ENCODE results near the gene MEPE. TPM values are rescaled to one million over a fixed set of nuclear protein-coding genes. Genes with fewer than 3 reads are reported as not detected.
A peak's percentile ranks its signal among the peaks of the same experiment; 100 is the strongest.

MEPE gene
- total and polyA plus RNA-seq, 10 donors: not detected

DNA sequence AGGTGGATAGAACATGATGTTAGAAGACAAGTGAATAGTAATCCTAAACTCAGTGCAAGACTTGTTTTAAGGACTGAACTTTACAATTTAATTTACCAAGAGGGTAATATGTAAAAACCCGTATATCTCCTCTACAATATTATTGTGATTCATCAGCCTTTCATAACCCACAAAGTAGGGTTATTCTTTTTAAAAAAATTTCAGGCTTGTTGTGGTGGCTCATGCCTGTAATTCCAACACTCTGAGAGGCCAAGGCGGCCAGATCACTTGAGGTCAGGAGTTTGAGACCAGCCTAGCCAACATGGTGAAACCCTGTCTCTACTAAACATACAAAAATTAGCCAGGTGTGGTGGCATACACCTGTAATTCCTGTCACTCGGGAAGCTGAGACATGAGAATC, 26.2 kb upstream of the MEPE start:
- intact Hi-C loops (cut with DNase I; ENCODE audit: low total_unique reads): no loop called here
- 90 to 95% (median 93%) methylated on average over 3 of the region's 3 CpGs for WGBS, 5 donors
- no peaks in the 10 kb centered on the region for H3K27me3 ChIP-seq (replicated peaks in 1 of 7)

GRCh38 chr4:87807402-87807801, 25.4 kb upstream of the MEPE start:
- intact Hi-C loops (cut with DNase I; ENCODE audit: low total_unique reads): no loop called here
- 50 to 81% (median 56%) methylated on average over 3 of the region's 3 CpGs for WGBS, 5 donors
- DNase-seq: no peak
- no peak overlapping the region for H3K4me3 ChIP-seq
- H3K27me3 ChIP-seq (replicated peaks in 1 of 7): no peaks in the 10 kb centered on the region
- H3K36me3 ChIP-seq: no peaks in the 10 kb centered on the region
- TF ChIP-seq POLR2AphosphoS5 (IDR thresholded peaks at IDR 0.05) (no peak), CTCF (IDR thresholded peaks at IDR 0.05 in 8 of 11, conservative IDR thresholded peaks at IDR 0.05 in 3 of 11) (no peak), POLR2A (IDR thresholded peaks at IDR 0.05) (no peak)
- no peaks in the 10 kb centered on the region for H3K9me3 ChIP-seq
- peak overlapping the region in 1 of 8 donors; percentile 35 for H3K27ac ChIP-seq
- H3K4me1 ChIP-seq: no peaks in the 10 kb centered on the region

More for the DNA sequence above, 26.2 kb upstream of the MEPE start:
- Histone ChIP-seq H3K27ac (peak overlapping the region in 1 of 8 donors; percentile 35), H3K4me3 (no peak overlapping the region), H3K9me3 (no peaks in the 10 kb centered on the region), H3K4me1 (no peaks in the 10 kb centered on the region), H3K36me3 (no peaks in the 10 kb centered on the region)
- TF ChIP-seq CTCF (IDR thresholded peaks at IDR 0.05 in 8 of 11, conservative IDR thresholded peaks at IDR 0.05 in 3 of 11): no peak
- TF ChIP-seq POLR2AphosphoS5 (IDR thresholded peaks at IDR 0.05): no peak
- TF ChIP-seq POLR2A (IDR thresholded peaks at IDR 0.05): no peak
- DNase-seq: no peak

- DNase-seq: no peak
- Histone ChIP-seq H3K27ac (no peak overlapping the region), H3K4me1 (no peaks in the 10 kb centered on the region), H3K9me3 (peaks cover 0 to 3% (median 0%) of the 10 kb centered on the region in 8 donors), H3K27me3 (replicated peaks in 1 of 7) (no peaks in the 10 kb centered on the region), H3K36me3 (no peaks in the 10 kb centered on the region), H3K4me3 (no peak overlapping the region)
- no peak for TF ChIP-seq POLR2AphosphoS5 (IDR thresholded peaks at IDR 0.05)
- TF ChIP-seq CTCF (IDR thresholded peaks at IDR 0.05 in 8 of 11, conservative IDR thresholded peaks at IDR 0.05 in 3 of 11): no peak
- TF ChIP-seq POLR2A (IDR thresholded peaks at IDR 0.05): no peak
- intact Hi-C loops (cut with DNase I; ENCODE audit: low total_unique reads): no loop called here
- WGBS, 5 donors: 92 to 94% (median 92%) methylated on average over 2 of the region's 2 CpGs
Measured at GRCh38 chr4:87811977-87812376, 20.8 kb upstream of the MEPE start.

DNA sequence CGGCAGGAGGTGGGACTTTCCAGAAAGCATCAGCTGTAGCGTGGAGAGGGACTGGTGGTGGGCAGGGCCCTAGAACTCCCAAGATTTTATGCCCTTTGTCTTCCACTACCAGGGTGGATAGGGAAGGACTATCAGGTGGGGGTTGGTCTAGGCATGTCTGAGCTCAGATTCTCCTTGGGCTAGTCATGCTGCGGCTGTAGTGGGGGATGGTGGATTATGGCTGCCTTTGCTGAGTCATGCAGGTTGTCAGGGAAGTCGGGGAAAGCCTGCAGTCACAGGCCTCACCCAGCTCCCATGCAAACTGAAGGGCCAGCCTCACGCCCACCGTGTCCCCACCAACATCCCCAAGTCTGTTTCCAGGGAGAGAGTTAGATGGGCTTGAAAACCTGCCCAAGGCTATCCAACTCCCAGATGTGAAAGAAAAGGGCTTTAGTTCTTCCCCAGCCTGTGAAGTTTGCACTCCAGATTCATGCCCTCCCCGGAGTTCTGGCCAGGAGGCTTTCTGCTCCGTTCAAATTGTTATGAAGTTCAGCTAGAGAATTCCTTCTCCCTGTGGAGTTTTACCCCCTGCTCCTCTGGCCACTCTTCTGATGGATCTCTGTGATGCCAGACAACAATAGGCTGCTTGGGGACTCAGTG, 13.4 kb upstream of the MEPE start:
- no peak overlapping the region for H3K4me3 ChIP-seq
- intact Hi-C loops (cut with DNase I; ENCODE audit: low total_unique reads): no loop called here
- DNase-seq: no peak

More for the DNA sequence above, 13.4 kb upstream of the MEPE start:
- no peaks in the 10 kb centered on the region for H3K9me3 ChIP-seq
- TF ChIP-seq POLR2AphosphoS5 (IDR thresholded peaks at IDR 0.05): no peak
- H3K27me3 ChIP-seq (replicated peaks in 1 of 7): no peaks in the 10 kb centered on the region
- WGBS, 5 donors: 76 to 85% (median 78%) methylated on average over 4 to 8 of the region's 8 CpGs
- H3K4me1 ChIP-seq: no peaks in the 10 kb centered on the region
- H3K27ac ChIP-seq: no peak overlapping the region
- no peaks in the 10 kb centered on the region for H3K36me3 ChIP-seq

Measured in spleen (tissue), 11 donors.